Prostate gland (tissue), 2 donors: ENCODE measurements around the gene EPB41L4A. TPM values are rescaled to one million over a fixed set of nuclear protein-coding genes. Genes with fewer than 3 reads are reported as not detected.

Experiments
- DNase-seq: peaks from one replicate; pipeline ENCODE4 v3.0.0-alpha.2; 2019; ENCODE audit warnings: low spot score
- H3K27ac ChIP-seq, 2 donors: fragments of 200-600 bp; sonication (generic); 2 replicates each; pipeline ENCODE4 v1.5.1; 2017 to 2019
- H3K27me3 ChIP-seq: fragments of 200-600 bp; sonication (generic); replicated peaks from 2 replicates; pipeline ENCODE4 v1.5.1; 2019; ENCODE audit not compliant: insufficient read depth
- H3K36me3 ChIP-seq, 2 donors: fragments of 200-600 bp; sonication (generic); 1 replicate in 1 of 2; 2 replicates in 1 of 2; pipeline versions ENCODE4 v1.5.1 to v1.8.1; 2017 to 2019
- H3K4me1 ChIP-seq: fragments of 200-600 bp; sonication (generic); replicated peaks from 2 replicates; pipeline ENCODE4 v1.5.1; 2019
- H3K4me3 ChIP-seq, 2 donors: fragments of 200-600 bp; sonication (generic); 2 replicates each; pipeline ENCODE4 v1.5.1; 2017 to 2019
- H3K9me3 ChIP-seq: fragments of 200-600 bp; sonication (generic); 2 replicates; pipeline ENCODE4 v1.5.1; 2017
- POLR2A ChIP-seq: fragments of 450-650 bp; IDR thresholded peaks from one replicate; pipeline ENCODE4 v1.6.1; 2016; ENCODE audit warnings: antibody characterized with exemption, mild to moderate bottlenecking
- POLR2AphosphoS5 ChIP-seq: sonication (generic); formaldehyde crosslinking; IDR thresholded peaks from one replicate; pipeline ENCODE4 v1.6.1; 2017; ENCODE audit warnings: antibody characterized with exemption
- WGBS: methylation state at CpG from one replicate; pipeline ENCODE4 v1.1.5; 2018; 5-methylcytosine and 5-hydroxymethylcytosine counted together
- intact Hi-C: fragments of 100-400 bp; cut with DNase I; formaldehyde crosslinking; loops from one replicate; pipeline ENCODE4 v1.14.2; 2022
- total RNA-seq, 2 donors: library from RNA; depleted of rRNA; stranded (reverse); fragments of >200 nt; gene quantifications; one replicate each; pipeline ENCODE4 v1.1.0, GENCODE V29; 2016
- TF ChIP-seq, protein P1 (sequence below), 4 experiments: fragments of 200-600 bp in 2 of 4; fragments of 450-650 bp in 2 of 4; sonication (generic) in 2 of 4; IDR thresholded peaks; 1 replicate in 3 of 4; 2 replicates in 1 of 4; pipeline ENCODE4 v1.5.1; 2016 to 2019; ENCODE audit warnings: antibody characterized with exemption in 4 of 4, mild to moderate bottlenecking in 2 of 4, moderate library complexity in 2 of 4

EPB41L4A gene
- total RNA-seq, 2 donors from 2014 or later: 23.0 to 37.5 TPM

DNA sequence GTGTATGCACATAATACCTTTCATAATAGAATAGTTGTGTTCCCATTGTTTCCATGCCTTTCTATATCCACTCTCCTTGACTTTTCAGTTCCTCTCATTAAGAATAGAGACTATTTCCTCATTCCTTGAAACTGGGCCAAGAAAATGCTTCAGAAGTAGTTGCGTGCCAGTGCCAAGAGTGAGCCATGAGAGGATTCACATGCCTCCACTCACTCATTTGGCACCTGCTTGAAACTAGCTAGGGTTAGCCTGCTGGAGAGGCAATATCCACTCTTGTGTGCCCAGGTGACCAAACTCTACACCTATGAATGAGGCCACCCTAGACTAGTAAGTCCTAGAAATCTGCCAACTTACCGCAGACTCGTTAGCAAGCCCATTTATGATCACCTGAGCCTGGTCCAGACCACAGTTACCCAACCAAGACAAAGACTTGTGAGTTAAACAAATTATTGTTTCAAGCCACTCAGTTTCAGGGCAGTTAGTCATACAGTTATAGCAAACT lies 276.3 kb downstream of the EPB41L4A start:
- H3K36me3 ChIP-seq: no peaks in the 10 kb centered on the region
- no peaks in the 10 kb centered on the region for H3K9me3 ChIP-seq
- H3K27me3 ChIP-seq: no peaks in the 10 kb centered on the region
- no peak overlapping the region for H3K27ac ChIP-seq
- TF ChIP-seq POLR2A: no peak
- TF ChIP-seq, protein P1, sequence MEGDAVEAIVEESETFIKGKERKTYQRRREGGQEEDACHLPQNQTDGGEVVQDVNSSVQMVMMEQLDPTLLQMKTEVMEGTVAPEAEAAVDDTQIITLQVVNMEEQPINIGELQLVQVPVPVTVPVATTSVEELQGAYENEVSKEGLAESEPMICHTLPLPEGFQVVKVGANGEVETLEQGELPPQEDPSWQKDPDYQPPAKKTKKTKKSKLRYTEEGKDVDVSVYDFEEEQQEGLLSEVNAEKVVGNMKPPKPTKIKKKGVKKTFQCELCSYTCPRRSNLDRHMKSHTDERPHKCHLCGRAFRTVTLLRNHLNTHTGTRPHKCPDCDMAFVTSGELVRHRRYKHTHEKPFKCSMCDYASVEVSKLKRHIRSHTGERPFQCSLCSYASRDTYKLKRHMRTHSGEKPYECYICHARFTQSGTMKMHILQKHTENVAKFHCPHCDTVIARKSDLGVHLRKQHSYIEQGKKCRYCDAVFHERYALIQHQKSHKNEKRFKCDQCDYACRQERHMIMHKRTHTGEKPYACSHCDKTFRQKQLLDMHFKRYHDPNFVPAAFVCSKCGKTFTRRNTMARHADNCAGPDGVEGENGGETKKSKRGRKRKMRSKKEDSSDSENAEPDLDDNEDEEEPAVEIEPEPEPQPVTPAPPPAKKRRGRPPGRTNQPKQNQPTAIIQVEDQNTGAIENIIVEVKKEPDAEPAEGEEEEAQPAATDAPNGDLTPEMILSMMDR (IDR thresholded peaks at IDR 0.05): no peak
- no peak for TF ChIP-seq POLR2AphosphoS5
- no peak for DNase-seq
- intact Hi-C loops: loop anchor here (10.0 kb wide), 1 partner anchor 388 kb away; the partner anchor contains the start of gene NREP
- H3K4me3 ChIP-seq: no peak overlapping the region
- WGBS: 61% methylated on average over 3 of the region's 3 CpGs
- no peaks in the 10 kb centered on the region for H3K4me1 ChIP-seq

DNA sequence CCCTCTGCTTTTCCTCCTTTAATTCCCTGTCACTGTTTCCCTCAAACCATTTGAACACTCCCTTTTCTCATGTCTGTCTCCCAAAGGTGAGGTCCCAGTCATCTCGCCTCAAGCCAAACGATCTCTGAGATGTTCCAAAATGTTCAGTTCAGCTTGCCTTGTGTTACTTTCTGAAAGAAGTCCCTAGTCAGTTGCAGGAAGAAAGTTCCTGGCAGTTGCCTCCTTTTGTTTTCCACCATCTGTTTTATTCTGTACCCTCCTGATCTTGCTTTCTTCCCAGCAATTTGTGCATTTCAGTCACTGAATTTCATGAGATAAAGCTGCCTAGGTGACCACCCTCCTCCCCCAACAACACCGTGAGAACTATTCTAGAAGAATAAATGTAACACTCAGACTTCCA lies 277.5 kb downstream of the EPB41L4A start:
- Histone ChIP-seq H3K36me3 (no peaks in the 10 kb centered on the region), H3K27me3 (no peaks in the 10 kb centered on the region), H3K27ac (no peak overlapping the region), H3K9me3 (no peaks in the 10 kb centered on the region), H3K4me3 (no peak overlapping the region), H3K4me1 (no peaks in the 10 kb centered on the region)
- intact Hi-C loops: loop anchor here (10.0 kb wide), 1 partner anchor 387 kb away; the partner anchor contains the start of gene NREP
- WGBS: 98% methylated on average over 3 of the region's 3 CpGs
- TF ChIP-seq POLR2AphosphoS5 (no peak), POLR2A (no peak)
- TF ChIP-seq, protein P1 (IDR thresholded peaks at IDR 0.05): no peak
- no peak for DNase-seq

DNA sequence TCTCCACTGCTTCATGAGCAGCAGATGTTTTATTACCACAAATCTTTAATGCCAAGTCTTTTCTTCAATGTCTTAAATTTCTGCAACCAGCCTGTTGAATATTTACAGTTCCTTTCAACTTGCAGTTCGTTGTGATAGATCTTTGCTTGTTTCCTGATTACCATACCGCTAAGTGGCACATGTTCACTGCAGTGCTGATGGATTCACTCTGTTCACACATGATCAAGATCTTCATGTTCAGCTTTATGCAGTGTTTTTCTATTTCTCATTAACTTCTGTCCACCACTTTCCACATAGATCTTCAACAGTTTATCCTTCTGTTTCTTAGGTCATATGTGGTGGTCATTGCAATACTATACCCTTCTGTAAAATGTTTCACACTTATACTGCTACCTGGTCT lies 280.6 kb downstream of the EPB41L4A start:
- Histone ChIP-seq H3K4me1 (no peaks in the 10 kb centered on the region), H3K27ac (no peak overlapping the region), H3K9me3 (no peaks in the 10 kb centered on the region), H3K27me3 (no peaks in the 10 kb centered on the region), H3K36me3 (no peaks in the 10 kb centered on the region), H3K4me3 (no peak overlapping the region)
- TF ChIP-seq POLR2AphosphoS5 (no peak), POLR2A (no peak)
- TF ChIP-seq, protein P1 (IDR thresholded peaks at IDR 0.05): no peak
- 68% methylated on average over 2 of the region's 2 CpGs for WGBS
- intact Hi-C loops: no loop called here
- no peak for DNase-seq

DNA sequence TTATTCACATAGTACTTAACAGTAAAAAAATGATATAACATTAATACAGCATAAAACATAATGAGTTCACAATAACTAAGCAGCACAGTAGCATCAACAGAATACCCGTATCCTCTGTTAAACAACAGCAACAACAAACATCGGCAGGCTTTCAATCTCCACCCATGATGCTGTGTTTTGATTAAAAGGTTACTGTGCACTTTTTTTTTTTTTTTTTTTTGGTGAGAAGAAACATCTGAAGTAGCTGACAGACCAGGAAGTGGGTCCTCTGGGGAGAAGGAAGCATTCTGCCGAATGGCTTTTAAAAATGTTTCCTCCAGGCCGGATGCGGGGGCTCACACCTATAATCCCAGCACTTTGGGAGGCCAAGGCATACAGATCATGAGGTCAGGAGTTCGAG lies 282.3 kb downstream of the EPB41L4A start:
- intact Hi-C loops: no loop called here
- Histone ChIP-seq H3K36me3 (no peaks in the 10 kb centered on the region), H3K9me3 (no peaks in the 10 kb centered on the region), H3K4me1 (no peaks in the 10 kb centered on the region), H3K27me3 (no peaks in the 10 kb centered on the region), H3K4me3 (no peak overlapping the region), H3K27ac (no peak overlapping the region)
- WGBS: 64% methylated on average over 6 of the region's 6 CpGs
- no peak for DNase-seq
- TF ChIP-seq POLR2A: no peak
- no peak for TF ChIP-seq POLR2AphosphoS5

DNA sequence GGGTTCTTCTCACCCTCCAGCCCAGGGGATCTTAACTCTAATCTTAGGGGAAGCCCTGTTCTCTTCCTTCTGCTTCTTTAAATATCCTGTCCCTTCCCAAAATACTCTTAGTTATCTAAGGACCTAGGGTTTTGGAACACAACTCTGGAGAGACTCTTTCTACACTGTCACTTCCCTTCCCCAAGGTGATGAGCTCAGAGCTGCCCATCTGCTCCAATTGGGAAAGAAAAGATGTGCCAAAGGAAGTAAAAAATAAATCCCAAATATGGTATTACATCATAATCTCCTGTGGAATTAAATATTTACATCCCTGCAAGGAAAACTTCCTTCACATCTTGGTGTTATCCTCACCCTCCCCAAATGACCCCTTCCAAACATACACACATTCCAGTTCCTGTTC lies 291.2 kb downstream of the EPB41L4A start:
- no peaks in the 10 kb centered on the region for H3K36me3 ChIP-seq
- no peaks in the 10 kb centered on the region for H3K9me3 ChIP-seq
- no peak overlapping the region for H3K27ac ChIP-seq
- intact Hi-C loops: no loop called here
- DNase-seq: no peak
- no peaks in the 10 kb centered on the region for H3K27me3 ChIP-seq
- no peak for TF ChIP-seq POLR2A
- TF ChIP-seq, protein P1 (IDR thresholded peaks at IDR 0.05): no peak
- no peak for TF ChIP-seq POLR2AphosphoS5
- H3K4me3 ChIP-seq: no peak overlapping the region
- no peaks in the 10 kb centered on the region for H3K4me1 ChIP-seq
